Astrocyte (in vitro differentiated cells and primary cell): ENCODE results near the gene CSPG4. TPM values are rescaled to one million over a fixed set of nuclear protein-coding genes. Genes with fewer than 3 reads are reported as not detected.

ENCODE experiments used
- DNase-seq: peaks from one replicate; pipeline ENCODE4 v3.0.0-alpha.2; 2010; ENCODE audit warnings: low read depth
- FAIRE-seq: peaks from 2 replicates; lab custom pipeline; 2011; peaks lifted over from hg19 to GRCh38; lab: Jason Lieb, UNC
- H2AFZ ChIP-seq: 2 replicates; pipeline ENCODE4 v1.6.0; 2012; ENCODE audit warnings: low read depth, low read length, inconsistent platforms
- H3K27ac ChIP-seq: 2 replicates; pipeline ENCODE4 v1.5.1; 2011; ENCODE audit warnings: low read depth, low read length, inconsistent platforms
- H3K27me3 ChIP-seq: 2 replicates; pipeline ENCODE4 v1.6.0; 2011; ENCODE audit warnings: low read length, inconsistent platforms; ENCODE audit not compliant: insufficient read depth
- H3K36me3 ChIP-seq: 2 replicates; pipeline ENCODE4 v1.5.1; 2011; ENCODE audit warnings: low read length, inconsistent platforms; ENCODE audit not compliant: insufficient read depth
- H3K4me1 ChIP-seq: 2 replicates; pipeline ENCODE4 v1.5.1; 2011; ENCODE audit warnings: low read length, inconsistent platforms; ENCODE audit not compliant: insufficient read depth
- H3K4me2 ChIP-seq: 2 replicates; pipeline ENCODE4 v1.6.0; 2012; ENCODE audit warnings: low read length, inconsistent platforms
- H3K4me3 ChIP-seq: 2 replicates; pipeline ENCODE4 v1.5.1; 2011; ENCODE audit warnings: low read depth, mild to moderate bottlenecking, low read length, inconsistent platforms; ENCODE audit not compliant: insufficient read depth
- H3K79me2 ChIP-seq: 2 replicates; pipeline ENCODE4 v1.6.0; 2012; ENCODE audit warnings: mild to moderate bottlenecking, low read length, inconsistent platforms; ENCODE audit not compliant: insufficient read depth
- H3K9ac ChIP-seq: 2 replicates; pipeline ENCODE4 v1.6.0; 2012; ENCODE audit warnings: mild to moderate bottlenecking, low read length, inconsistent platforms
- H3K9me3 ChIP-seq: 2 replicates; pipeline ENCODE4 v1.5.1; 2012; ENCODE audit warnings: low read depth, mild to moderate bottlenecking, low read length, inconsistent platforms; ENCODE audit not compliant: insufficient read depth
- H4K20me1 ChIP-seq: 2 replicates; pipeline ENCODE4 v1.6.0; 2012; ENCODE audit warnings: low read length, inconsistent platforms; ENCODE audit not compliant: insufficient read depth
- H3K27ac Mint-ChIP-seq: one replicate; pipeline ENCODE4 v1.8.0; 2021; ENCODE audit warnings: mild to moderate bottlenecking, mixed read lengths; ENCODE audit not compliant: unreplicated experiment
- H3K27me3 Mint-ChIP-seq: one replicate; pipeline ENCODE4 v1.8.0; 2021; ENCODE audit warnings: low read depth, mixed read lengths; ENCODE audit not compliant: unreplicated experiment
- H3K36me3 Mint-ChIP-seq: one replicate; pipeline ENCODE4 v1.8.0; 2021; ENCODE audit warnings: low read depth, mixed read lengths; ENCODE audit not compliant: unreplicated experiment
- H3K4me1 Mint-ChIP-seq: one replicate; pipeline ENCODE4 v1.8.0; 2021; ENCODE audit warnings: low read depth, mixed read lengths; ENCODE audit not compliant: unreplicated experiment
- H3K4me3 Mint-ChIP-seq: one replicate; pipeline ENCODE4 v1.8.0; 2021; ENCODE audit warnings: mild to moderate bottlenecking, moderate library complexity, mixed read lengths; ENCODE audit not compliant: unreplicated experiment
- H3K9me3 Mint-ChIP-seq: one replicate; pipeline ENCODE4 v1.8.0; 2021; ENCODE audit warnings: mild to moderate bottlenecking, mixed read lengths; ENCODE audit not compliant: unreplicated experiment
- EZH2 ChIP-seq: IDR thresholded peaks from 2 replicates; pipeline ENCODE4 v1.6.1; 2012; ENCODE audit warnings: mild to moderate bottlenecking, low read length, inconsistent platforms; ENCODE audit not compliant: insufficient read depth
- total RNA-seq: library from RNA; stranded (reverse); gene quantifications from 2 replicates; pipeline ENCODE4 v1.2.1, GENCODE V29; 2021
- TF ChIP-seq, protein P1 (sequence below): IDR thresholded peaks from 2 replicates; pipeline ENCODE4 v1.5.1; 2011; ENCODE audit warnings: low read depth, mild to moderate bottlenecking, inconsistent platforms, low read length, moderate library complexity; ENCODE audit not compliant: insufficient read depth

Gene CSPG4
- total RNA-seq, 1 donor from 2014 or later, result 26.9 TPM

DNA sequence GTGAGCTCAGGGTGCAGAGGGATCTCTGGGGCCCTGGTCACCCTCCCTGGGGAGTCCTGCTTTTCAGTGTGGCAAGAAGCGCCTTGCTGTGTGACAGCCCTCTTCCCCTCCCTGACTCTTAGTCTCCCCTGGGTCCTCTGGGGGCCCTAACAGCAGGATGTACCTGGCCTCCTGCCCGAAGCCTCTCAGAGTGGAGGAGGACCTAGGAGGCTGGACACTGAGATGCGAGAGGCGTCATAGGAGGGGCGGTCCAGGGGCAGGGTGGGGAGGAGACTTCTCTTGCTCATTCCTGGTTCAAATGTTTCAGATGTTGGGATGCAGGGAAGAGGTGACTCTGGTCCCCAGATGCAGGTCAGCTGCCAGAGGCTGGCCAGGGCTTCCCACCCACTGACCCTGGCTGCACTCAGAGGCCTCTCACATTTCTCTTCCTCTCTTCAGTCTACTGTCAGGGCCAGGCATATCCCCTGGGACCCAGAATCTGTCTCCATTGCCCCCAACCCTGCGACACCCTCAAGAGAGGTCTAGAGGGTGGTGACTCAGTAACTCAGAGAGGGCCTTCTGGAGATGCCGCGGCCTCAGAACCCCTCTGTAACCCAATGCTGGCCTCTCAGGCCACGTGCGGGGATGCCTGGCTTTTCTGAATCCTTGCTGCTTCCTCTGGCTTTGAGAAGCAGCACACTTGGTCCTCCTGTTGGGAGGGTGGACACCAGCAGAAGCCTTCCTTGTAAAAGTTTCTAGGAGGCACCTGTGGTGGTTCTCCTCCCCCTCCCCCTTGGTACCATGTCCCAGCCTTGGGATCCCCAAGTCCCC is 39.0 kb downstream of the CSPG4 start:
- Histone ChIP-seq H3K27me3 (no peaks in the 10 kb centered on the region), H3K4me2 (peak overlapping the region; percentile 81), H3K79me2 (no peaks in the 10 kb centered on the region), H3K36me3 (no peaks in the 10 kb centered on the region), H3K4me1 (peaks cover 47% of the 10 kb centered on the region), H3K9ac (peak overlapping the region; percentile 91), H3K27ac (peak overlapping the region; percentile 96), H4K20me1 (no peaks in the 10 kb centered on the region), H3K4me3 (no peak overlapping the region), H2AFZ (no peak overlapping the region), H3K9me3 (no peaks in the 10 kb centered on the region)
- H3K4me3 Mint-ChIP-seq, result no peak overlapping the region
- FAIRE-seq (peak; percentile 39), DNase-seq (peak; percentile 52)
- peak overlapping the region; percentile 51 for H3K27ac Mint-ChIP-seq
- TF ChIP-seq EZH2, result no peak
- TF ChIP-seq, protein P1, sequence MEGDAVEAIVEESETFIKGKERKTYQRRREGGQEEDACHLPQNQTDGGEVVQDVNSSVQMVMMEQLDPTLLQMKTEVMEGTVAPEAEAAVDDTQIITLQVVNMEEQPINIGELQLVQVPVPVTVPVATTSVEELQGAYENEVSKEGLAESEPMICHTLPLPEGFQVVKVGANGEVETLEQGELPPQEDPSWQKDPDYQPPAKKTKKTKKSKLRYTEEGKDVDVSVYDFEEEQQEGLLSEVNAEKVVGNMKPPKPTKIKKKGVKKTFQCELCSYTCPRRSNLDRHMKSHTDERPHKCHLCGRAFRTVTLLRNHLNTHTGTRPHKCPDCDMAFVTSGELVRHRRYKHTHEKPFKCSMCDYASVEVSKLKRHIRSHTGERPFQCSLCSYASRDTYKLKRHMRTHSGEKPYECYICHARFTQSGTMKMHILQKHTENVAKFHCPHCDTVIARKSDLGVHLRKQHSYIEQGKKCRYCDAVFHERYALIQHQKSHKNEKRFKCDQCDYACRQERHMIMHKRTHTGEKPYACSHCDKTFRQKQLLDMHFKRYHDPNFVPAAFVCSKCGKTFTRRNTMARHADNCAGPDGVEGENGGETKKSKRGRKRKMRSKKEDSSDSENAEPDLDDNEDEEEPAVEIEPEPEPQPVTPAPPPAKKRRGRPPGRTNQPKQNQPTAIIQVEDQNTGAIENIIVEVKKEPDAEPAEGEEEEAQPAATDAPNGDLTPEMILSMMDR, result no peak
- H3K27me3 Mint-ChIP-seq, result no peaks in the 10 kb centered on the region
- H3K36me3 Mint-ChIP-seq, result peaks cover 6% of the 10 kb centered on the region
- H3K4me1 Mint-ChIP-seq, result peaks cover 31% of the 10 kb centered on the region
- no peaks in the 10 kb centered on the region for H3K9me3 Mint-ChIP-seq

DNA sequence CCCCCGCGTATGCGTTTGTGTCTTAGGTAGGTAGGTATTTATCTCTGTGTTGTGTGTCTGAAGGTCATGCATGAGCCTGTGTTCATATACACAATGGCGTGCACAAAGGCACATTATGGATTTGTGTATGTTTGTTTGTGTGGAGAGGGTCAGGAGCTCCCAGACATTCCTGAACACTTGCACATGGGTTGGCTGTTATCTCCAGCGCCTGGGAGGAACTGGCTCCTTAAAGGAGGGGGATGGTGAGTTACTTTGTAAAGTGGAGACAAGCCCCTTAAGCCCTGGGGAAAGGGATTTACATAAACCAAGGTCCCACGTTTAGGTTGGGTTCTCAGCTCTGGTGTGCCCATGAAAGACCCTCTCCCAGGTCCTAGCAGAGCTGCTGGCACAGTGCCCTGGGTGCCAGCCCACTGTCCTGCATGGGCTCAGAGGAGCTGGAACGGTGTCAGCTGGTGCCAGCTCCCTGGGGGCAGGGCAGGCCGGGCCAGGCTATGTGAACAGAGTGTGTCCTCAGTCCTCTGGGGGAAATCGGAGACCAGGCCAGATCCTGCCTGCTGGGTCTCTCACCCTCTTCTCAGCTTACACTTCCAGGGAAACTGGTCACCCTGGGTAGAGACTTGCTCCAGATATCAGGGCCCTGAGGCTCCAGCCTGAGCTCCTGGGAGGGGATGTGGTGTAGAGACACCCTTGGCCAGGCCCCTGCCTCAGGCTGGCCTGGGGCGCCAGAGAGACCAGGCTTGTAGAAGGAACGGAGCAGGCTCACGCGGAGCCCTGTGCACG is 39.8 kb downstream of the CSPG4 start:
- Histone ChIP-seq H3K4me3 (no peak overlapping the region), H2AFZ (no peak overlapping the region), H4K20me1 (no peaks in the 10 kb centered on the region), H3K9me3 (no peaks in the 10 kb centered on the region), H3K79me2 (no peaks in the 10 kb centered on the region), H3K27ac (peak overlapping the region; percentile 96), H3K4me2 (peak overlapping the region; percentile 81), H3K9ac (peak overlapping the region; percentile 91), H3K27me3 (no peaks in the 10 kb centered on the region), H3K36me3 (no peaks in the 10 kb centered on the region), H3K4me1 (peaks cover 48% of the 10 kb centered on the region)
- Mint-ChIP-seq H3K36me3 (peaks cover 8% of the 10 kb centered on the region), H3K27me3 (no peaks in the 10 kb centered on the region), H3K27ac (peak overlapping the region; percentile 51), H3K9me3 (no peaks in the 10 kb centered on the region), H3K4me1 (peaks cover 33% of the 10 kb centered on the region), H3K4me3 (peak overlapping the region; percentile 42)
- peak; percentile 79 for FAIRE-seq
- TF ChIP-seq, protein P1, result no peak
- no peak for TF ChIP-seq EZH2
- peak; percentile 80 for DNase-seq
